Transverse colon (tissue), 4 donors: ENCODE results near the gene PEX11A. TPM values are rescaled to one million over a fixed set of nuclear protein-coding genes. Genes with fewer than 3 reads are reported as not detected.
A peak's percentile ranks its signal among the peaks of the same experiment; 100 is the strongest.

Experiments
- DNase-seq: peaks from one replicate; pipeline ENCODE4 v3.0.0-alpha.2; 2019
- H3K27ac ChIP-seq, 4 donors: fragments of 200-600 bp; sonication (generic); 2 replicates each; pipeline ENCODE4 v1.5.1; 2016 to 2018; ENCODE audit warnings: inconsistent platforms in 4 of 4
- H3K27me3 ChIP-seq: fragments of 200-600 bp; sonication (generic); 2 replicates; pipeline ENCODE4 v1.5.1; 2017; ENCODE audit warnings: inconsistent platforms
- H3K36me3 ChIP-seq, 4 donors: fragments of 200-600 bp; sonication (generic); 2 replicates each; pipeline ENCODE4 v1.5.1; 2017 to 2019; ENCODE audit warnings: inconsistent platforms in 4 of 4
- H3K4me1 ChIP-seq, 4 donors: fragments of 200-600 bp; sonication (generic); 2 replicates each; pipeline ENCODE4 v1.5.1; 2017 to 2020; ENCODE audit warnings: inconsistent platforms in 4 of 4
- H3K4me3 ChIP-seq, 4 donors: fragments of 200-600 bp; sonication (generic); 1 replicate in 1 of 4; 2 replicates in 3 of 4; pipeline versions ENCODE4 v1.5.1 to v1.6.1; 2017 to 2019; ENCODE audit warnings: inconsistent platforms in 4 of 4
- H3K9me3 ChIP-seq, 2 donors: fragments of 200-600 bp; sonication (generic); 2 replicates each; pipeline ENCODE4 v1.5.1; 2017 to 2019; ENCODE audit warnings: inconsistent platforms in 2 of 2
- CTCF ChIP-seq, 5 experiments: fragments of 200-600 bp in 3 of 5; fragments of 450-650 bp in 2 of 5; sonication (generic) in 3 of 5; IDR thresholded peaks; 1 replicate in 2 of 5; 2 replicates in 3 of 5; pipeline ENCODE4 v1.5.1; 2016 to 2017; ENCODE audit warnings: antibody characterized with exemption in 5 of 5, inconsistent platforms in 3 of 5, mild to moderate bottlenecking in 2 of 5, moderate library complexity in 1 of 5
- EP300 ChIP-seq: sonication (generic); formaldehyde crosslinking; IDR thresholded peaks from one replicate; pipeline ENCODE4 v1.6.1; 2017; ENCODE audit warnings: antibody characterized with exemption, low read depth
- POLR2A ChIP-seq: fragments of 450-650 bp; IDR thresholded peaks from one replicate; pipeline ENCODE4 v1.6.1; 2016; ENCODE audit warnings: antibody characterized with exemption, mild to moderate bottlenecking, moderate library complexity
- POLR2AphosphoS5 ChIP-seq, 3 donors: sonication (generic); formaldehyde crosslinking; IDR thresholded peaks; one replicate each; pipeline ENCODE4 v1.6.1; 2016; ENCODE audit warnings: antibody characterized with exemption in 3 of 3
- WGBS, 2 donors: methylation state at CpG; one replicate each; pipeline ENCODE4 v1.1.5; 2018; ENCODE audit warnings: low coverage in 1 of 2; 5-methylcytosine and 5-hydroxymethylcytosine counted together
- in situ Hi-C, 4 donors: fragments of 200-750 bp; cut with MboI; loops; one replicate each; pipeline versions ENCODE4 v1.15.0 to v1.15.1; 2017; ENCODE audit warnings: low sequenced_read_pairs in 3 of 4, low pct_ligation_motif_present in 1 of 4, low pct_unique_long_range_greater_than_20kb in 1 of 4
- intact Hi-C: fragments of 100-400 bp; cut with DNase I; formaldehyde crosslinking; loops from one replicate; pipeline ENCODE4 v1.15.1; 2023; ENCODE audit warnings: low total_unique reads
- total RNA-seq, 4 donors: library from RNA; depleted of rRNA; stranded (reverse); fragments of >200 nt; gene quantifications; one replicate each; pipeline ENCODE4 v1.1.0, GENCODE V29; 2016

PEX11A gene
- total RNA-seq, 4 donors from 2014 or later: 6.8 to 113 (median 40.6) TPM

GRCh38 chr15:89732451-89733172 lies 42.1 kb upstream of the PEX11A start:
- intact Hi-C loops (no loop called here), in situ Hi-C loops (loop anchor here in 1 of 4 donors (25.0 kb wide), 1 partner anchor 355 kb away; no protein-coding TSS in a partner anchor)
- H3K4me1 ChIP-seq: peaks cover 0 to 3% (median 0%) of the 10 kb centered on the region in 4 donors
- no peaks in the 10 kb centered on the region for H3K36me3 ChIP-seq
- H3K27ac ChIP-seq: no peak overlapping the region
- DNase-seq: no peak
- no peak overlapping the region for H3K4me3 ChIP-seq
- H3K9me3 ChIP-seq: no peaks in the 10 kb centered on the region
- H3K27me3 ChIP-seq: no peaks in the 10 kb centered on the region
- TF ChIP-seq CTCF (IDR thresholded peaks at IDR 0.05) (no peak), EP300 (no peak), POLR2A (no peak), POLR2AphosphoS5 (IDR thresholded peaks at IDR 0.05) (no peak)
- 72 to 74% methylated on average over 5 to 8 of the region's 8 CpGs for WGBS, 2 donors

GRCh38 chr15:89731275-89731674 lies 40.7 kb upstream of the PEX11A start:
- Histone ChIP-seq H3K27ac (no peak overlapping the region), H3K4me3 (no peak overlapping the region), H3K36me3 (no peaks in the 10 kb centered on the region), H3K9me3 (no peaks in the 10 kb centered on the region), H3K4me1 (peaks cover 0 to 3% (median 0%) of the 10 kb centered on the region in 4 donors), H3K27me3 (no peaks in the 10 kb centered on the region)
- no peak for TF ChIP-seq POLR2A
- no peak for TF ChIP-seq EP300
- no peak for TF ChIP-seq CTCF (IDR thresholded peaks at IDR 0.05)
- no peak for TF ChIP-seq POLR2AphosphoS5 (IDR thresholded peaks at IDR 0.05)
- intact Hi-C loops: no loop called here
- no peak for DNase-seq
- in situ Hi-C loops: loop anchor here in 1 of 4 donors (25.0 kb wide), 1 partner anchor 356 kb away; no protein-coding TSS in a partner anchor
- 93% methylated on average over 5 of the region's 5 CpGs; no CpG with 5 or more reads in 1 of the 2 donors for WGBS, 2 donors

DNA sequence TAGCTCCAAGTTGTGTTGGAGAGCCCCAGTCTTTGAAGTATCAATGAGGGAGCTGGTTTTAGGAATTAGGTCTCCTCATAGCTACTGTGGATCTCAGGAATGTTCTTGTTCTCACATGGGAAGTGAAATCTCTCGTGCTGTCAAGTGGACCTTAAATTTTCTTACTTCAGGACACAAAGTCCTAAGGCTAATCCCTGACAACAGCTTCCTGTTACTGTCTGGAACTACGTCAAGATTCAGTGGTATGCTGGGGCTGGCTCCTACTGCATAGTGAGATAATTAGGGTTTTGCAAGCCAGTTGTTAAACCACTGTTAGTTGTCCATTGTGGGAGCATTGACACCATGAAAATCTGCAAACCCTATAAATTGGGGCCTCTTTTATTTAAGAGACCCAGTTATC lies 37.7 kb upstream of the PEX11A start:
- no peak for DNase-seq
- H3K27ac ChIP-seq: no peak overlapping the region

More for the DNA sequence above, 37.7 kb upstream of the PEX11A start:
- Histone ChIP-seq H3K27me3 (no peaks in the 10 kb centered on the region), H3K9me3 (peaks cover 0 to 7% of the 10 kb centered on the region in 2 donors), H3K4me1 (peaks cover 0 to 3% (median 0%) of the 10 kb centered on the region in 4 donors), H3K4me3 (no peak overlapping the region), H3K36me3 (no peaks in the 10 kb centered on the region)
- TF ChIP-seq CTCF (IDR thresholded peaks at IDR 0.05) (no peak), POLR2A (no peak), EP300 (peak; percentile 9), POLR2AphosphoS5 (IDR thresholded peaks at IDR 0.05) (peak in 2 of 3 donors; percentile 53 to 62)
- in situ Hi-C loops: loop anchor here in 1 of 4 donors (25.0 kb wide), 1 partner anchor 359 kb away; no protein-coding TSS in a partner anchor
- intact Hi-C loops: no loop called here
- 35% methylated on average over 2 of the region's 2 CpGs; no CpG with 5 or more reads in 1 of the 2 donors for WGBS, 2 donors
